ENCODE measurements around the gene TRAPPC11. TPM values are rescaled to one million over a fixed set of nuclear protein-coding genes. Genes with fewer than 3 reads are reported as not detected.

Gene TRAPPC11
- total and polyA plus RNA-seq, 2 experiments from 2014 or later = 15.0 to 42.7 TPM

DNA sequence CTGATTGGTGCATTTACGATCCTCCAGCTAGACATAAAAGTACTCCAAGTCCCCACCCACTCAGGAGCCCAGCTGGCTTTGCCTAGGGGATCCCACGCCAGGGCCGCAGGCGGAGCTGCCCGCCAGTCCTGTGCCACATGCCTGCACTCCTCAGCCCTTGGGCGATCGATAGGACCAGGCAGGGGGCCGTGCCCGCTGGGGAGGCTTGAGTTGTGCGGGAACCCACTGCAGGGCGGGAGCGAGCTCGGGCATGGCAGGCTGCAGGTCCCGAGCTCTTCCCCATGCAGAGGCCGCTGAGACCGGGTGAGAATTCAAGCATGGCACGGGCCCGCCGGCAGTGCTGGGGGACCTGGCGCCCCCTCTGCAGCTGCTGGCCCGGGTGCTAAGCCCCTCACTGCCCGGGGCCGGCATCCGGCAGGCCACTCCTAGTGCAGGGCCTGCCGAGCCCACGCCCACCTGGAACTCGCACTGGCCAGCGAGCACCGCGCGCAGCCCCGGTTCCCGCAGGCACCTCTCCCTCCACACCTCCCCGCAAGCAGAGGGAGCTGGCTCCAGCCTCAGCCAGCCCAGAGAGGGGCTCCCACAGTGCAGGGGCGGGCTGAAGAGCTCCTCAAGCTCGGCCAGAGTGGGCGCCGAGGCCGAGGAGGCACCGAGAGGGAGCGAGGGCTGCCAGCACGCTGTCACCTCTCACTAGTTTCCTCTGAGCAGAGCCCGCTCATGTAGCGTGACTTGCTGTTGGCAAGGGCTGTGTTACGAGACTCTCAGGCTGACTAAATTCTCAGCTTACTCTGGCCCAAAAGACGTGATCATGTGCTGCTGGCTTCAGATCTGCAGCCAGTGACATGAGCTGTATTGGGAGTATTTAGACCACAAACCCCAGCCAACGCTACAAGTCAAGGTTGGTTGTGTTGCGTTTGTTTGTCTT lies 87.5 kb downstream of the TRAPPC11 start:
- Histone ChIP-seq H3K27ac (ENCODE audit: low read depth) (no peak overlapping the region), H3K27me3 (ENCODE audit: insufficient read depth) (no peaks in the 10 kb centered on the region), H3K9me2 (ENCODE audit: insufficient read depth) (no peaks in the 10 kb centered on the region), H3K4me1 (ENCODE audit: insufficient read depth) (no peaks in the 10 kb centered on the region), H4K20me1 (replicated peaks; ENCODE audit: insufficient read depth) (no peaks in the 10 kb centered on the region), H3F3A (replicated peaks; ENCODE audit: low read depth) (no peaks in the 10 kb centered on the region), H3K4me2 (no peak overlapping the region), H3K79me2 (replicated peaks; ENCODE audit: insufficient read depth) (no peaks in the 10 kb centered on the region), H2AFZ (no peak overlapping the region), H3K4me3 (no peak overlapping the region), H3K36me3 (ENCODE audit: insufficient read depth) (no peaks in the 10 kb centered on the region)
- DNase-seq (ENCODE audit: low spot score) = no peak
- Mint-ChIP-seq H3K27ac (no peak overlapping the region), H3K4me1 (peaks cover 4% of the 10 kb centered on the region; the same call in 1 of the 3 replicates), H3K4me3 (no peak overlapping the region), H3K27me3 (ENCODE audit: insufficient read depth, low read depth, poor library complexity) (peaks cover 2% of the 10 kb centered on the region), H3K36me3 (ENCODE audit: low read depth) (peaks cover 26% of the 10 kb centered on the region), H3K9me3 (peaks cover 33% of the 10 kb centered on the region)
- ATAC-seq = no peak
- TF ChIP-seq ZNF114 (CRISPR knock-in tag; IDR thresholded peaks at IDR 0.05) = no peak
- TF ChIP-seq, protein P1, sequence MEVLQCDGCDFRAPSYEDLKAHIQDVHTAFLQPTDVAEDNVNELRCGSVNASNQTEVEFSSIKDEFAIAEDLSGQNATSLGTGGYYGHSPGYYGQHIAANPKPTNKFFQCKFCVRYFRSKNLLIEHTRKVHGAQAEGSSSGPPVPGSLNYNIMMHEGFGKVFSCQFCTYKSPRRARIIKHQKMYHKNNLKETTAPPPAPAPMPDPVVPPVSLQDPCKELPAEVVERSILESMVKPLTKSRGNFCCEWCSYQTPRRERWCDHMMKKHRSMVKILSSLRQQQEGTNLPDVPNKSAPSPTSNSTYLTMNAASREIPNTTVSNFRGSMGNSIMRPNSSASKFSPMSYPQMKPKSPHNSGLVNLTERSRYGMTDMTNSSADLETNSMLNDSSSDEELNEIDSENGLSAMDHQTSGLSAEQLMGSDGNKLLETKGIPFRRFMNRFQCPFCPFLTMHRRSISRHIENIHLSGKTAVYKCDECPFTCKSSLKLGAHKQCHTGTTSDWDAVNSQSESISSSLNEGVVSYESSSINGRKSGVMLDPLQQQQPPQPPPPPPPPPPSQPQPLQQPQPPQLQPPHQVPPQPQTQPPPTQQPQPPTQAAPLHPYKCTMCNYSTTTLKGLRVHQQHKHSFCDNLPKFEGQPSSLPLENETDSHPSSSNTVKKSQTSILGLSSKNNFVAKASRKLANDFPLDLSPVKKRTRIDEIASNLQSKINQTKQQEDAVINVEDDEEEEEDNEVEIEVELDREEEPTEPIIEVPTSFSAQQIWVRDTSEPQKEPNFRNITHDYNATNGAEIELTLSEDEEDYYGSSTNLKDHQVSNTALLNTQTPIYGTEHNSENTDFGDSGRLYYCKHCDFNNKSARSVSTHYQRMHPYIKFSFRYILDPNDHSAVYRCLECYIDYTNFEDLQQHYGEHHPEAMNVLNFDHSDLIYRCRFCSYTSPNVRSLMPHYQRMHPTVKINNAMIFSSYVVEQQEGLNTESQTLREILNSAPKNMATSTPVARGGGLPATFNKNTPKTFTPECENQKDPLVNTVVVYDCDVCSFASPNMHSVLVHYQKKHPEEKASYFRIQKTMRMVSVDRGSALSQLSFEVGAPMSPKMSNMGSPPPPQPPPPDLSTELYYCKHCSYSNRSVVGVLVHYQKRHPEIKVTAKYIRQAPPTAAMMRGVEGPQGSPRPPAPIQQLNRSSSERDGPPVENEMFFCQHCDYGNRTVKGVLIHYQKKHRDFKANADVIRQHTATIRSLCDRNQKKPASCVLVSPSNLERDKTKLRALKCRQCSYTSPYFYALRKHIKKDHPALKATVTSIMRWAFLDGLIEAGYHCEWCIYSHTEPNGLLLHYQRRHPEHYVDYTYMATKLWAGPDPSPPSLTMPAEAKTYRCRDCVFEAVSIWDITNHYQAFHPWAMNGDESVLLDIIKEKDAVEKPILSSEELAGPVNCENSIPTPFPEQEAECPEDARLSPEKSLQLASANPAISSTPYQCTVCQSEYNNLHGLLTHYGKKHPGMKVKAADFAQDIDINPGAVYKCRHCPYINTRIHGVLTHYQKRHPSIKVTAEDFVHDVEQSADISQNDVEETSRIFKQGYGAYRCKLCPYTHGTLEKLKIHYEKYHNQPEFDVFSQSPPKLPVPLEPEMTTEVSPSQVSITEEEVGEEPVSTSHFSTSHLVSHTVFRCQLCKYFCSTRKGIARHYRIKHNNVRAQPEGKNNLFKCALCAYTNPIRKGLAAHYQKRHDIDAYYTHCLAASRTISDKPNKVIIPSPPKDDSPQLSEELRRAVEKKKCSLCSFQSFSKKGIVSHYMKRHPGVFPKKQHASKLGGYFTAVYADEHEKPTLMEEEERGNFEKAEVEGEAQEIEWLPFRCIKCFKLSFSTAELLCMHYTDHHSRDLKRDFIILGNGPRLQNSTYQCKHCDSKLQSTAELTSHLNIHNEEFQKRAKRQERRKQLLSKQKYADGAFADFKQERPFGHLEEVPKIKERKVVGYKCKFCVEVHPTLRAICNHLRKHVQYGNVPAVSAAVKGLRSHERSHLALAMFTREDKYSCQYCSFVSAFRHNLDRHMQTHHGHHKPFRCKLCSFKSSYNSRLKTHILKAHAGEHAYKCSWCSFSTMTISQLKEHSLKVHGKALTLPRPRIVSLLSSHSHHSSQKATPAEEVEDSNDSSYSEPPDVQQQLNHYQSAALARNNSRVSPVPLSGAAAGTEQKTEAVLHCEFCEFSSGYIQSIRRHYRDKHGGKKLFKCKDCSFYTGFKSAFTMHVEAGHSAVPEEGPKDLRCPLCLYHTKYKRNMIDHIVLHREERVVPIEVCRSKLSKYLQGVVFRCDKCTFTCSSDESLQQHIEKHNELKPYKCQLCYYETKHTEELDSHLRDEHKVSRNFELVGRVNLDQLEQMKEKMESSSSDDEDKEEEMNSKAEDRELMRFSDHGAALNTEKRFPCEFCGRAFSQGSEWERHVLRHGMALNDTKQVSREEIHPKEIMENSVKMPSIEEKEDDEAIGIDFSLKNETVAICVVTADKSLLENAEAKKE (CRISPR knock-in tag; IDR thresholded peaks at IDR 0.05) = no peak

DNA sequence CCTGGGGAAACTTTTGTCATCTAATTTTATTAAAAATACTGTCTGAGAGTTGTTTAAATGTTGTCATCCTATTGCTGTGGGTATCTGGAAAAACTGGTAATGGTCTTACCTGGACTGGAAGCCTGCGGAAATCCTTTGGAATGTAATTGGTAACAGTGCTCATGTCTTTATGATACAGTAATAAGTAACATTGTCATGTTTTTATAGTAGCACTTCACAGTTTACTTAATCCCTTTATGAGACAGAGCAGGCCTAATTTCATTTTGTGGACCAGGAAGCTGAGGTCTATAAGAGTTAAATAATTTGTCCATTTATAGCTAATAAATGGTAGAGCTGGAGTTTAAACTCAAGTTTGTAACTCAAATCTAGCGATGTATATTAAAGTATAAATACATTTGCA lies 88.3 kb downstream of the TRAPPC11 start:
- ATAC-seq = no peak
- Histone ChIP-seq H3F3A (replicated peaks; ENCODE audit: low read depth) (no peaks in the 10 kb centered on the region), H3K27ac (ENCODE audit: low read depth) (no peak overlapping the region), H3K27me3 (ENCODE audit: insufficient read depth) (no peaks in the 10 kb centered on the region), H3K4me1 (ENCODE audit: insufficient read depth) (no peaks in the 10 kb centered on the region), H3K9me2 (ENCODE audit: insufficient read depth) (no peaks in the 10 kb centered on the region; the same call in 1 of the 2 replicates), H3K4me3 (no peak overlapping the region), H3K4me2 (no peak overlapping the region), H3K36me3 (ENCODE audit: insufficient read depth) (no peaks in the 10 kb centered on the region), H4K20me1 (replicated peaks; ENCODE audit: insufficient read depth) (no peaks in the 10 kb centered on the region), H3K79me2 (replicated peaks; ENCODE audit: insufficient read depth) (no peaks in the 10 kb centered on the region), H2AFZ (no peak overlapping the region)
- Mint-ChIP-seq H3K4me3 (no peak overlapping the region), H3K4me1 (peaks cover 4% of the 10 kb centered on the region; the same call in 1 of the 3 replicates), H3K9me3 (peaks cover 33% of the 10 kb centered on the region), H3K27ac (no peak overlapping the region), H3K27me3 (ENCODE audit: insufficient read depth, low read depth, poor library complexity) (peaks cover 2% of the 10 kb centered on the region), H3K36me3 (ENCODE audit: low read depth) (peaks cover 27% of the 10 kb centered on the region)
- no peak for TF ChIP-seq ZNF331 (CRISPR knock-in tag; IDR thresholded peaks at IDR 0.05; ENCODE audit: low read depth)
- no peak for TF ChIP-seq JUNB (IDR thresholded peaks at IDR 0.05; ENCODE audit: unreplicated experiment)
- no peak for TF ChIP-seq REST (IDR thresholded peaks at IDR 0.05; ENCODE audit: unreplicated experiment)
- no peak for DNase-seq (ENCODE audit: low spot score)

All from GM23338 (cell line).